NCI-H774 (cell line): ENCODE results near the gene SCFD2.
A peak's percentile ranks its signal among the peaks of the same experiment; 100 is the strongest.
"Not testable (repeated sequence)": the region's sequence is repeated elsewhere in the genome, so short reads cannot be mapped to it uniquely, and the experiment has no call there.

Source experiments
- DNase-seq: peaks from one replicate; lab custom pipeline; 2025; lab: John Stamatoyannopoulos, UW

SCFD2 gene

GRCh38 chr4:53189011-53189410 lies 176.8 kb downstream of the SCFD2 start:
- DNase-seq = no peak

DNA sequence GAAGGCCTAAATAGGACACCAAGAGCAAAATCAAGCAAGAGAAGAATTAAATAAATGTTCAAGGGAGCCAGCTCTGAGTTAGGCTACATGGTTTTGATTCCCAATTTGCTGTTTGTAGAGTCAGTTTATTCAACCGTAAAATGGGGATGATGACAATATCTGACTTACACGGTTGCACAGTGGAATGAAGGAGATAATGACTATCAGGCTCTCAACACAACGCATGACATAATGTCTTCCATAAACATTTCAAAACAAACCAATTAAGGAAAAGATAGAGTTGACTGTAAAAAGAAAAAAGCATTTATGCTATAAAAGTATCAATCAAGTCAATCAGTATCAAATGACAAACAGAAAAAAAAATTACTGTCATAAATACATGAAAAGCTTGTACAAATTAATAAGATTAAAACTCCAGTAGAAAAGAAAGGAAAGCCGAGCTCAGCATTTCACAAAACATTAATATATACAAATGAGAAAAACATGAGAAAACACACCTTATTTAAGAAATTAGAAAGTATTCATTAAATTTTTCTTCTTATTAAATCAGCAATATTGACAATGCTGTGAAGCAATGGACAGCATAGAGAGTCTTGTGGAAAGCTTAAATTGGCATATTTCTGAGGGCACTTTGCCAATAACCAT lies 179.0 kb downstream of the SCFD2 start:
- peak; percentile 9 for DNase-seq

DNA sequence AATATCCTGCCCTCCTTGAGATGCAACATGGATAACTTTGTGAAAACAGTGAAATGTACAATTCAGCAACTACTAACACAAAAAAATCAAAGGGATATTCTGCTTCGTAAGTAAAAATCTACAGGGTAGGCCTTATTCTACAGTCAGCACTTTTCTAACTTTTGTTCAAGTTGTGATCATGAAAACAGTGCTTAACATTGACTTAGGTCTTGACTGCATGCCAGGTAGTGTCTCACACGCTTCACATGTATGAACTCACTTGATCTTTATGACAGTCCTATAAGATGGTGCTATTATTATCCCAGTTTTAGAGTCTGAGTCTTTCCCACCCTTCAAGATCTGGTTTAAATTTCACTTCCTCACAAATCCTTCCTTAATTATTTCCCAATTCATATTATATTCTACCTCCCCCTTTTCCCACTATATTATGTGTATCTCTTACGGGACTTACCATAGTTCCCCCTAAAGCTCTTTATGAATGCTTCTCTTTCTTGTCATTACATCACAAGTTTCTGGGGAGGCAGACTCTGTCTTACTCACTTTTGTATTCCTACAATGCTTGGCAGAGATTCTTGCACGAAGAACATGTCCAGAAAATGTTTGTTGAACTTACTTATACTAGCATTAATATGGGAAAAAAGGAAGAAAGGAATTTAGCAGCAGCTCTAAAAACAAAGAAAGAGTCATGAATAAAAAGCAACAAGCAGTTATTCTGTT lies 179.8 kb downstream of the SCFD2 start:
- no peak for DNase-seq

GRCh38 chr4:53183754-53184153 lies 182.1 kb downstream of the SCFD2 start:
- DNase-seq = no peak

DNA sequence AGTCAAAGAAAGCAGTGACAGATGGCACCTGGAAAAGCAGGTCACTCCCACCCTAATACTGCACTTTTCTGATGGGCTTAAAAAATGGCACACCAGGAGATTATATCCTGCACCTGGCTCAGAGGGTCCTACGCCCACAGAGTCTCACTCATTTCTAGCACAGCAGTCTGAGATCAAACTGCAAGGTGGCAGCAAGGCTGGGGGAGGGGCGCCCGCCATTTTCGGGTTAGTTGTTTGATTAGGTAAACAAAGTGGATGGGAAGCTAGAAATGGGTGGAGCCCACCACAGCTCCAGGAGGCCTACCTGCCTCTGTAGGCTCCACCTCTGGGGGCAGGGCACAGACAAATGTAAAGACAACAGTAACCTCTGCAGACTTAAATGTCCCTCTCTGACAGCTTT lies 188.1 kb downstream of the SCFD2 start:
- not testable (repeated sequence) for DNase-seq

GRCh38 chr4:53175640-53176039 lies 190.2 kb downstream of the SCFD2 start:
- DNase-seq = no peak

DNA sequence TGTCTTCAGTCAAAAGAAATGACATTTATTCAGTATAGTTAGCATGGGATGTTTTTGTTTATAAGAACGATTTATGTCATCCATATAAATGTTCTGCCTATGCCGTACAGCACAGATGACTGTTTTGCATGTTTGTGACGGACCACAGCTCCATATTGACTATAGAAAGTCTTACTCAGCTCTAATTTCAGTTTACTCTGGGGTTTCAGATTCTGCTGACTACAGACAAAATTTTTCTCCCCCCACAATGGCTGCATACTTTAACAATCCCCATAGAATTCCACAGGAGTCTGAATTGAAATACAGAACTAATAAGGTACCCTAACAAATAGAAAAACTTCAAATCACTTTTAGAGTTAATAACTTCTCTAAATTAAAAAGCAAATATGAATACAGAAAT lies 191.0 kb downstream of the SCFD2 start:
- DNase-seq = no peak

DNA sequence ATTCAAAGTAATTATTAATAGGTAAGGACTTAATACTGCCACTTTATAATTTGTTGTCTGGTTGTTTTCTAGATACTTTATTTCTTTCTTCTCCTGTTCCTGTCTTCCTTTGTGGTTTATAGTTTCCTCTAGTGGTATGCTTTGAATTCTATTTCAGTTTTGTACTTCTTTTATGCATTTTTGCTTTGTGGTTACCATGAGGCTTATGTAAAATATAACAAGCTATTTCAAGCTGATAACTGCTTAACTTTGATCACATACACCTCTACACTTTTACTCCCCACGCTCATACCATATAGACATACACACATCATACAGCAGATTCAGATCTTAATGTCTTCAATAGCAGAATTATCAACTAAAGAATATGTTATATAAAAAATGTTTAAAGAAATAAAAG lies 192.3 kb downstream of the SCFD2 start:
- no peak for DNase-seq

GRCh38 chr4:53171797-53172196 lies 194.1 kb downstream of the SCFD2 start:
- no peak for DNase-seq

DNA sequence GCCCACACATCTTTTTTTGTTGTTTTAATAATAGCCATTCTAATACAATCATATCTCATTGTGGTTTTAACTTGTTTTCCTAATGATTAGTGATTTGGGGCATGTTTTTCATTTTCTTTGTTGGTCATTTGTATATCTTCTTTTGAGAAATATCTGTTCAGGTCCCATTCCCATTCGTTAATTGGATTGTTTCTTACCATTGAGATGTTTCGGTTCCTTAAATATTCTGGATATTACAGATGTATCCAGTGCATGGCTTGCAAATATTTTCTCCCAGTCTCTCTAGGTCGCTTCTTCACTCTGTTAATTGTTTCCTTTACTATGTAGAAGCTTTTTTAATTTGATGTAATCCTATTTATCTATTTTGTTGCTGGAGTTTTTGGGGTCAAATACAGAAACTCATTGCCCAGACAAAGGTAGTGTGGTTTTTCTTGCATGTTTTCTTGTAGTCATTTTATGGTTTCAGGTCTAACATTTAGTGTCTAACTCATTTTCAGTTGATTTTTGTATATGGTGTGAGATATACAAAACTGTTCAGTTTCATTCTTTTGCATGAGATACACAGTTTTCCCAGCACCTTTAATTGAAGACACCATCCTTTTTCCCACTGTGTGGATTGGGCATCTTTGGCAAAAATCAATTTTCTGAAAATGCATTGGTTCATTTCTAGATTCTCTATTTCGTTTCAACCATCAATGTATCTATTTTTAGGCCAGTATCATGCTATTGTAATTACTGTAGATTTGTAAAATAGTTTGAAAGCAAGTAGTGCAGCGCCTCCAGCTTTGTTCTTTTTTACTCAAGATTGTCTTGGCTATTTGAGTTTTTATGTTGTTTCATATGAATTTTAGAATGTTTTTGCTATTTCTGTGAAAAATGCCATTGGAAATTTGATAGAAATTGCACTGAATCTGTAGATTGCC lies 195.9 kb downstream of the SCFD2 start:
- DNase-seq = no peak

- no peak for DNase-seq
Observed at GRCh38 chr4:53168228-53168627, 197.6 kb downstream of the SCFD2 start.

GRCh38 chr4:53162969-53163368 lies 202.9 kb downstream of the SCFD2 start:
- no peak for DNase-seq

DNA sequence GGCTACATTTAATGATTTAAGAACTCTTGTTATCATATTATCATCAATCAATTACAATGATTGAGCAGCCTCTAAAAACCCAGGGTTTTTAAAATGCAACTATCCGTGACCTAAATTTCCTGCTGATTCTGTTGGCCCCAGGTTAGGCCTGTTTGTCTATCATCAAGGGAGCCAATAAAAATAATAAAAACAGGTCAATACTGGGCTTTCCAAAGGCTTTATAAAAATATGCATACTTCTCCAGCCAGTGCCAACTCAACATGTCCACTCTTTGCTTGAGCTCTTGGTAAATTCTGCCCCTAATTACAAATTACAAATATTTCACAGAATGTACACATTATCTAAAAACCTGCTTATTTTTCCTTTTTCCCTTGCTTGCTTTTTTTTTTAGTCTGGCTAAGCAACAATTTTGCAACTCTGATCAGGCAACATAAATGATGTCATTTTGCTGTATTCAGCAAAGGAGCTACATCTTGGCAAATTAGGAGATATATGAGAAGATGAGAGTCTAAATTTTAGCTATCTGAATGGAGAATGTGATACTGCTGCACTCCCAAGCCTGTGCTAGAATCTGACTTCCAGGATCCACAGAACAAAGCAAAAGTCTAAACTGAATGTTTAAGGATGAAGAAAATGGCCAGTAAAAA lies 204.0 kb downstream of the SCFD2 start:
- DNase-seq = no peak

DNA sequence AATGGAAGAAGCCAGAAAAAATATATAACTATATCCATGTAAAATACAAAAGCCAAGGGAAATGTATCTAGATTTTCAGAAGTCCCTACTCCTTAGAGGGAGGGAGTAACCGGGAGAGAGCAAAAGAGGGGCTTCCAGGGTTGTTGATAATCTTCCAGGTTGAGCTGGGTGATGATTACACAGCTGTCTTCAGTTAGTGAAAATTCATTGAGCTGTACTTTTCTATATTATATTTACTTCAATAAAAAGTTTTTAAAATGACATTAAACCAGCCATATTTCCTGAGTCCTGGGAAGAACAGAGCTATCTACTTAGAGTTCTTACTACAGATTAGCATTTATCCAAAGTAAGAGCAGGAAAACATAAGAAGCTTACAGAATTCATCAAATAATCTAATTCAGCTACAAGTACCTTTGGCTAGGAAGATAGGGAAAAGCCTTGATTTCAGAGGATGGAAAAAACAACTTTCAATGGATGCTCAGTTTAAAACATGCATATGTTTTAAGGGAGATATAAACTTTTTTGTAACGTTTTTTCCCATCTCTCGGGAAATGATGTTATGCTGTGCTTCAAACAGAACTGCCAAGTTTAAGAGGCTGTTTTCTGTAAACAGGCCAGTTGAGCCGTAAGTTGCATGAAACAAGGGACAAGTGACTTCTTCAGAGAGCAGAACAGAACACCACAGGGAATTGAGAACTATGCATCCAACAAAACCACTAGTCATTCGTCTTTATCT lies 204.6 kb downstream of the SCFD2 start:
- DNase-seq = no peak

DNA sequence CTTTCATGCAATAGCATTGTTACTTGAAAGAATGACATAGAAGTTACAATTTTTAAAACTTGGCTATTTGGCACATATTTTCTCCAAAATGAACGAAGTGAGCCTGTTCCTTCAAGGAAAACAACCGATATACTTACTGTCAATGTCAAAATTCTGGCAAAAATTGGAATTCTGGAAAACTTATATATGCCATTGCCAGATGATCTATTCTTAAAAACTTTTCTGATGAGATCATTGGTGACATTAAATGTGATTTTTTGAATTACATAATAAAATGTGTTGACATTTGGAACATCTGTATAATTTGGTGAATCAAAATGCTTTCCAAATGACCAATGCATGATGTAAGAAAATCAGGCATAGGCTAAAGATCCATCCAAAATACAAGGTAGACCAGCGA lies 209.0 kb downstream of the SCFD2 start:
- DNase-seq = no peak

GRCh38 chr4:53152467-53152866 lies 213.4 kb downstream of the SCFD2 start:
- DNase-seq = no peak

DNA sequence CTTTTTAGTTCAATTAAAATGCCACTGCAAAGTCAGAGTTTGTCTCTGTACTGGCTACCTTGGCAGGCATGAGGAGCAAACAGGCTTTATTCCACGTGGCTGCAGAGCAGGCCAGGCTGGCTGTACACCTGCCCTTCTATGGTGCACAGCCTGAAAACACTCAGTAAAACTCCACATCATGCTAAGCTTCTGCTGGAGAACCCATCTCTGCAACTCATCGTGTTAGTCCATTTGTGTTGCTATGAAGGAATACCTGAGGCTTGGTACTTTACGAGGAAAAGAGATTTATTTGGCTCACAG lies 214.4 kb downstream of the SCFD2 start:
- DNase-seq = no peak

DNA sequence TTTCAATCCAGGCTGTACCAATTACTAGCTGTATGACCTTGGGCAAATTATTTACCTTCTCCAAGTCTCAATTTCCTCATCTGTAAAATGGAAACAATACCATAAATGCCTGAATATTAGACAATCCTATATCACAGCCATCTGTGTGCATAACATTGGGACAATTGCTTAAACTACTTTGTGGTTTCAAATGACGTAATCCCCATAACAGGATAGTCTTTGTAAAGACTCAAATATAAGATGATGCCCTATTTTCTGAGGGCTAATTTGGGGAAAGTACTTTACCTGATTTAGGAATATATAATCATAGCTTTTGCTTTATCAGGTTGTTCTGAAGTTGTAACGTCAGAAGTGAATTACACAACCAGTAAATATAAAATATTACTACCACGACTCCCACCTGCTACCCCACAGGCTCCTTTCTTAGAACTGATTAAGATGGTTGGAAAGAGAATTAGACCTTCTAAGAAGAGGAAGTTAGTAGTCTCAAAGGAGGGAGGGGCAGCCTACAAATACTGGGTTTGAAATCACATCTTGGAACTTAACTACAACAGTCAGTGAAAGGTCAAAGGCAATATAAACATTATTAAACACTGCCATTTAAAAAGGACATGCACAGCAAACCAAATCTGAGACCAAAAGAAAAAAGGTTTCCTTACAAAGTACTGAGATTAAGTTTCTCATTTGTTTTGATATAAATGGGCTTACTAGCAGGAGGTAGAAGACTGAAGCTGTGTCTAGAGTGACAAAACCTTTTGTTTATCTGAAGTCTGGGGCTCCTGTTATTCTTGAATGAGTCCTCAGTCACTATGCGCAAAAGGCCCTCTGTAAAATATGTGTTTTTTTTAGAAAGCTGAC lies 215.0 kb downstream of the SCFD2 start:
- DNase-seq = no peak

- DNase-seq = no peak
Observed at GRCh38 chr4:53147711-53148110, 218.2 kb downstream of the SCFD2 start.

GRCh38 chr4:53147197-53147596 lies 218.7 kb downstream of the SCFD2 start:
- DNase-seq = no peak

- DNase-seq = no peak
Observed at GRCh38 chr4:53141308-53141707, 224.6 kb downstream of the SCFD2 start.
